Pulmonary artery endothelial cell (primary cell): ENCODE data around the gene MRPL50. TPM values are rescaled to one million over a fixed set of nuclear protein-coding genes. Genes with fewer than 3 reads are reported as not detected.

Experiments
- DNase-seq: peaks from one replicate; pipeline ENCODE4 v3.0.0-alpha.2; 2011; ENCODE audit warnings: low read depth, low spot score
- total RNA-seq: library from RNA; depleted of rRNA; stranded (reverse); fragments of >200 nt; gene quantifications from 2 replicates; pipeline ENCODE4 v1.2.3, GENCODE V29; 2014

Gene MRPL50
- total RNA-seq, 1 donor from 2014 or later: 14.6 TPM

DNA sequence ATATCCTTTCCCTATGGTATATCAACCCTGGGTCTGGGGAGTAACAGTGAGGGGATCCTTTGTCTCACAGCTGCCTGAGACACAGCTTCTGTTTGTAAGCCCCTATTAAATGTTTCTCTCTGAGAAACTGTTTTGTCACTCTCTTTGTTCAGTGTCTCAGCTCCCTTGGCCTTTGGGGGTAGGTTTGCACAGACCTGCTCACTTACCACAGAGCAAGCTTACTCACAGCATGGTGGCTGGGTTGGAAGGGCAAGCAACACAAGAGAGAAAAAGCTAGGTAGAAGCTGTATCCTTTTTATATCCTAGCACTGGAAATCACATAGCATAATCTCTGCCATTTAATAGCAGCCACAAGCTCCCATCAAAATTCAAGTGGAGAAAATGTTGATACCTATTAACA is 18.1 kb downstream of the MRPL50 start:
- no peak for DNase-seq

DNA sequence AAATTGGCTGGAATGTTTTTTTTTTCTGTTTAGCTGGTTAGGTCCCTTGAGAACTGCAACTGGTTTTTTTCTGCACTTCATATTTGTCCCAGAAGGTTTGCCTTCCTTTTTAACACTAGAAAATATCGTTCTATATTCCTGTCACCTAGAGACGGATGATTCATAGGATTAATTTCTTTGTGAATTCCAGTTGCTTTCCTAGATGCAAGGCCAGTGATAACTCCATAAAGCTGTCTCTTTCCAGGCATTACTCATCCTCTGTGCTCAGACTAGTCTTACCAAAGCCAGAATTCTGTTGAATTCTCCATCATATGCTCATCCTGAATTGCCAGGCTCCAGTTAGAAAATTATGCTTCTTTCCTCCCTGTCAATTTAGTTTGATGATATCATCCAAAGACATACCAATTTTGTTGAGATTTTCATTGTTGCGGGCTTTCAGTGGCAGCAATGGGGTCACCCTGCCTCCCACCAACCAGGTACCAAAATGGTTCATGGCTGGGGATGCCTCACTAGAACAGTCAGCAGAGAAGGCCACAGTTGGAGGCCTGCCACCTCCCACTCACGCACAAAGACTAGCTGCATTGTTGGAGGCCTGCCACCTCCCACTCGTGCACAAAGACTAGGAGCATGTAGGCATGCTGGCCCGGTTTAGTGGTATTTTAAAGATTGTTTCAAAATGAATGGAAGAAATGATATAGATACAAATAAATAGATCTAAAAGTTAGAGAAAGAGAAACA is 22.1 kb downstream of the MRPL50 start:
- DNase-seq: no peak

DNA sequence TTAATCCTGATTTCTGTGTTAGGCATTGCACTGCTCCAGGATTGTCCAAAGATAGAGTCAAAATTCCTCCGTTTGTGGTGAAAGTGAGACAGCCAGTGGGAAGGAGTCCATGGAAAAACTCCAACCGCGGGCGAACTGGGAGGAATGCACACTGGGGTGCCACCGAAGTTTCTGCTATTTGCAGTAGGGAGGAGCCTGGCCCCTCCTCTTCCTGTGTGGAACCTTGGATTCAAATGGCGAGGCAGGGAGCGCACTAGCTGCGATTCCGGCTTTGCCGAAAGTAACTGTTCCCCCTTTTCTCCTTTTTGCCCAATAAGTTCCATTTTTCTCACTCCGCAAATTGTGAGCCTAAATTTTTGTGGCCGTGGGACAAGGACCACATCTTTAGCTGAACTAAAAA is 22.9 kb downstream of the MRPL50 start:
- no peak for DNase-seq

DNA sequence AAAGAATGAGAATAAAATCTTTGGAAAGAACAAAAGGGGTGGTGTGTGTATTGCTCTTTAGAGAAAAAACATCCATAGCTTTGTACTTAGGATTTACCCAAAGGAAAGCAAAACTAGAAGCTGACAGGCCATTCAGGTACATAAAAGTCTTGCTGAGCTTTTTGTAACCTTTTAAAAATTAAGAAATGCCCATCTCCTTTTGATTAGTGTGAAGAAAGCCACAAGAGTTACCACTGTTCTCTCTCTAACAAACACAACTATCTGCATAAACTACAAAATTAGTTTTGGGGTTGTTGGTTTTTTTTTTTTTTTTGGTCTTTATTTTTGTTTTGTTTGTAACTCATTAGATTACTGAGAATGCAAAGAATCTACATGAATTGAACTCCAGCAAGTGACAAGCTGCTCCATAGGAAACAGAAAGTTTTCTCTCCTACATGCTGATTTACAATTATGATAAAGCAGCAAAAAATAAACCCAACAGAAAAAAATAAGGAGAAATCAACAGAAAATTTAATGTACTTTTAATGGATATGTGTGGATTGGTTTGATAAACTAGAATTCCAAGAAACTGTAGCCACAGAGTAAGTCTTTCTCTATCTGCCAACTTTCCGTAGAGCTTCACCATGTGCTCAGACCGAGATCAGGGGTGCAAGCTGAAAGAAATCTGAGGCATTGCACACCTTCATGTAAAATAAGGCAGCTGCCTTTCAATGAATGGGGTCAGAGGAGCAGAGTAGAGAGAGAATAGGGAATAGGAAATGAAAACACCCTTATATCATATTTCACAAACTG is 25.9 kb downstream of the MRPL50 start:
- no peak for DNase-seq

GRCh38 chr9:101371813-101372212 is 26.6 kb downstream of the MRPL50 start:
- no peak for DNase-seq

GRCh38 chr9:101369884-101370531 is 28.4 kb downstream of the MRPL50 start:
- DNase-seq: no peak

GRCh38 chr9:101369286-101369685 is 29.1 kb downstream of the MRPL50 start:
- DNase-seq: no peak

GRCh38 chr9:101367323-101367722 is 31.1 kb downstream of the MRPL50 start:
- DNase-seq: no peak

DNA sequence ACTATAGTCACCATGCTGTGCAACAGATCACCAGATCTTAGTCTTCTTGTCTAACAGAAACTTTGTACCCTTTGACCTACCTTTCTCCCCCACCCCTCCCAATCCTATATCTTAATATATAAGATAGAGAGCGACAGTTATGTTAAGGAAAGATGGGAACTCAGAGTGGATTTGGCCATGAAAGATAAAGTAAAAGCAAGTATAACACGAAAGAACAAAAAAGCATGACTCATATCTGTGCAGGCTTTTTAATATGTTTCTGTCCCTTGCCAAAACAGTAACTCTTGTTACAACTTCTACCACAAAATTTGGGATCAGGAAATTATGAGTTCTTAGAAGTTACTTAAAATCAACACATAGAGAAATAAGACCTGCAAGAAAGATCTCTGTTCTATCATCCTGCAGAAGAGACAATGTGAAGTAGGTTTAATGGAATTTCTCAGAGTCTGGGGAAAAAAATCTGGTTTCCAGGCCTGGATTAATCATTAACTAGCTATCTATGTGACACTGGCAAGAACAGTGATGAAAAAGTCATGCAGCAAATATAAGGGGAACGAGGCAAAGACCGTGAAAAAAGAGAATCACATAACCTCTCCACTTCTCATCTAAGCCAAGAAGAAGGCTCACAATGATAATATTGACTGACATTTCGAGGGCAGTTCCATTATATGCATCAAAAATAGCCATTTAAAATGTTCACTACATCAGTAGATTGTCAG is 32.2 kb downstream of the MRPL50 start:
- DNase-seq: no peak

DNA sequence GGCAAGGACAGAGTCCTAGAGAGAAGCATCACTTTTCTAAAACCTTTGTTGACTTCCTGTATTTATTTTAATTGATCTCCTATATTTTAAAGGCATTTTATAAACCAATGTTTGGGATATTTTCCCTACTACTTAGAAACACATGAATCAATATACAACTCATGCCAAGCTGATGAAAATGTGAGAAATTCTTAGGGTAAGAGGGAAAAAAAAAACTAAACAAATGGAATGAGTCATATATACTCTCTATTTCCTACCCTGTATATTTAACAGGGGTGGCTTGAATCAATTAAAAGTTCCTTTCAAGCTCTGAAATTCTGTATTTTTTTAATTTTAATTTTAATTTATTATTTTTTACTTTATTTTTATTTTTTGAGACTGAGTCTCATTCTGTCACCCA is 33.2 kb downstream of the MRPL50 start:
- DNase-seq: no peak

GRCh38 chr9:101362450-101362849 is 36.0 kb downstream of the MRPL50 start:
- no peak for DNase-seq

GRCh38 chr9:101360647-101361046 is 37.8 kb downstream of the MRPL50 start:
- no peak for DNase-seq

- no peak for DNase-seq
These were observed 38.7 kb downstream of the MRPL50 start for GRCh38 chr9:101359679-101360078.

DNA sequence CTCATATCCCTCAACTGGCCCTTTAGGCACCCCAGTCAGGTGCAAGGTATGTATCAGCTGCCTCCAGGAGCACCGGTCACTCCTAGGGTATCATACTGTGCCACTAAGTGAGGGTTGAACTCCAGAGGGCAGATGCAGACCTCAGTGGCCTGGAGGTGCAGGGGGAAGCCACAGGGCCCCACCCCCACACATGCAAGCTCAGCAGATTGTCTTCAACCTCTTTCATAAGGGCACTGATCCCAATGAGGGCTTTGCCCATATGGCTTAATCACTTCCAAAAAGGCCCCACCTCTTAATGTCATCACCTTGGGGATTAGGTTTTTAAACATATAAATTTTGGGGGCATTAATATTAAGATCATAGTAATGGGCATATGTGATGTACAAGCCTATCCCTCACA is 41.8 kb downstream of the MRPL50 start:
- no peak for DNase-seq

- no peak for DNase-seq
These were observed 43.4 kb downstream of the MRPL50 start for GRCh38 chr9:101354765-101355708.

DNA sequence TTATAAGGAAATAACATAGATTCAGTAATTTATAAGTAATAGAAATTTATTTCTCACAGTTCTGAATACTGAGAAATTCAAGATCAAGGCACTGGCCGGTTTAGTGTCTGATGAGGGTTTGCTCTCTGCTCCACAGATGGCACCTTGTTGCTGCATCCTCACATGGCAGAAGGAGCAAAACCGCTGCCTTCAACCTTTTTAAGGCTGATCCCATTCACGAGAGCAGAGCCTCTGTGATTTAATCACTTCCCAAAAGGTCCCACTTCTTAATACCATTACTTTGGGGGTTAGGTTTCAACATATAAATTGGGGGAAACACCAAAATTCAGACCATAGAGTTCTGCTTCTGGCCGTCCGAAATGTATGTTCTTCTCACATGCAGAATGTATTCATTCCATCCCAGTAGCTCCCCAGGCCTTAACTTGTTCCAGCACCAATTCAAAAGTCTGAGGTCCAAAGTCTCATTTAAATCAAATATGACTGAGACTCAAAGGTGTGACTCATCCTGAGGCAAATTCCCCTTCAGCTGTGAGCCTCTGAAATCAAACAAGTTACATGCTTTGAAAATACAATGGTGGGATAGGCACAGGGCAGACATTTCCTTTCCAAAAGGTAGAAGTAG is 44.2 kb downstream of the MRPL50 start:
- no peak for DNase-seq

DNA sequence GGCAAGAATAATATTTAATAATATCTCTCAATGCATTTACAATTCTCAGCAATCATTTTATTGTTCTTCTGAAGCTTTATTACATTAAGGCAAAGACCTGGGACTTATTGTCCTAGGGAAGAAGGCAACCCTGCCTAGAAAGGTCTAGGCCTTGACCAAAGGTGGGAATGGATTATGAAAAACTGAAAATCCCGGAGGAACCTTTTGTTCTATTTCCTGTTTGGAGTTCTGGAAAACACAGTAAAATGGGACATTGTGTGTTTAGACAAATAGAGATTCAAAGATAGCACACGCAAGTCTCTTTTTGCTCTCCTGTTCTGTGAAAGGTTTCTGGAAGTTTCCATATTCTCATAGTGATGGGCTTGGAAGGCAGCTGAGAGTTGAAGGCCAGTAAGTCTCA is 44.7 kb downstream of the MRPL50 start:
- DNase-seq: no peak

DNA sequence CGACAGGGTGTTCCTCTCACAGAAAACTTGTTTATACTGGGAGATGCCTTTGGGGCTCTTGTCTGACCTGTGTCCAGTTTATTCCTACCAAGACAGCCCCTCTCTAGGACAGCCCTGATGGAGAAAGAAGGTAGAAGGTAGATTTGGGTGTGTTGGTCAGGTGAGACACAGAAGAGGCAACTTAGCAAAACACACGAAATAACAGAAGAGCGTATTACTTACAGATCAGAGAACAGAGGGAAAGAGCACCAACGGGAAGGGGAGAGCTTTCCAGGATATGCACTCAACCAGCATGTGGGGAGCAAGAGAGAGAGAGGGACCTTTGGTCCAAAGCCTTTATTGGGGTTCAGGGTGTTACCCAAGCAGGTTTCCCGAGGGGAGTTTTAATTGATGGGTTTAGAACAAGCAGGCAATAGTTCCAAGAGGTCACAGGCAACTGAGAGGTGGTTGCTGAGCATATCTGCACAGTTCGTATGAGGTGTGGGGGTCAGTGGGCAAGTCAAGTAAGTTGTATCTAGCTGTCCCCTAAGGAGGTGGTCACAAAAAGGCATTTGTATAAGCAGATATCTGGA is 45.4 kb downstream of the MRPL50 start:
- no peak for DNase-seq

- no peak for DNase-seq
These were observed 48.1 kb downstream of the MRPL50 start for GRCh38 chr9:101350285-101350684.

DNA sequence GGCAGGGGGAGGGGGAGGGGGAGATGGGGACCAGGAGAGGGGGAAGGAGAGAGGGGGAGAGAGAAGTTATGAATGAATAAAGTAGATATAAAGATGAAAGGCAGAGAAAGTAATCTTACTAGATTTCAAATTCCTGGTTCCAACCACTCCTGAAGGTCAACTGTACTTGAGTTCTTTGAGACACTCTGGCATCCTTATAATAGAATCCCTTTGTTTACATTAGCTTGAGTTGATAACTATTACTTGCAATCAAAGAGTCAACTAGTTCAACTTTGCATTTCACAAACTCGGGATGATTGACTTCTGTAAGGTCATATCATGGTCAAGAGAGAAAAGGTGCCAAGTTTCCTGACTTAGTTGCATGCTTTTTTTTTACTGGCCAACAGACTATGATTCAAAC is 55.8 kb downstream of the MRPL50 start:
- no peak for DNase-seq
